ENCODE results near the gene CDH4. TPM values are rescaled to one million over a fixed set of nuclear protein-coding genes. Genes with fewer than 3 reads are reported as not detected.

The CDH4 gene
- total RNA-seq, 1 donor from 2014 or later = 3.2 TPM

- Mint-ChIP-seq H3K27me3 (ENCODE audit: low read depth, unreplicated experiment) (peaks cover 39% of the 10 kb centered on the region), H3K36me3 (ENCODE audit: low read depth, unreplicated experiment) (no peaks in the 10 kb centered on the region), H3K4me3 (ENCODE audit: unreplicated experiment) (no peak overlapping the region), H3K27ac (ENCODE audit: unreplicated experiment) (peak overlapping the region; percentile 26), H3K4me1 (ENCODE audit: low read depth, unreplicated experiment) (peaks cover 8% of the 10 kb centered on the region), H3K9me3 (ENCODE audit: unreplicated experiment) (no peaks in the 10 kb centered on the region)
- Histone ChIP-seq H3K4me2 (ENCODE audit: low read length) (no peak overlapping the region), H3K27me3 (ENCODE audit: insufficient read depth, low read length) (no peaks in the 10 kb centered on the region), H3K4me3 (ENCODE audit: insufficient read depth, low read depth, low read length) (no peak overlapping the region), H3K4me1 (ENCODE audit: insufficient read depth, low read length) (no peaks in the 10 kb centered on the region), H3K9ac (ENCODE audit: low read length) (no peak overlapping the region), H2AFZ (ENCODE audit: low read depth, low read length) (no peak overlapping the region), H3K27ac (ENCODE audit: low read depth, low read length) (no peak overlapping the region), H4K20me1 (ENCODE audit: insufficient read depth, low read length) (no peaks in the 10 kb centered on the region), H3K9me3 (ENCODE audit: insufficient read depth, low read depth, low read length) (no peaks in the 10 kb centered on the region), H3K79me2 (ENCODE audit: insufficient read depth, low read length) (no peaks in the 10 kb centered on the region), H3K36me3 (ENCODE audit: insufficient read depth, low read length) (no peaks in the 10 kb centered on the region)
- DNase-seq (ENCODE audit: low read depth) (no peak), FAIRE-seq (no peak)
- TF ChIP-seq CTCF (IDR thresholded peaks at IDR 0.05; ENCODE audit: insufficient read depth, low read depth, low read length) = no peak
- TF ChIP-seq EZH2 (IDR thresholded peaks at IDR 0.05; ENCODE audit: insufficient read depth, low read length) = no peak
These were observed 630.9 kb downstream of the CDH4 start for GRCh38 chr20:61882716-61883615.

GRCh38 chr20:61883857-61884393 is 631.9 kb downstream of the CDH4 start:
- H3K4me1 ChIP-seq (ENCODE audit: insufficient read depth, low read length) = no peaks in the 10 kb centered on the region
- TF ChIP-seq CTCF (IDR thresholded peaks at IDR 0.05; ENCODE audit: insufficient read depth, low read depth, low read length) (no peak), EZH2 (IDR thresholded peaks at IDR 0.05; ENCODE audit: insufficient read depth, low read length) (no peak)
- no peak overlapping the region for H2AFZ ChIP-seq (ENCODE audit: low read depth, low read length)
- H3K36me3 Mint-ChIP-seq (ENCODE audit: low read depth, unreplicated experiment) = no peaks in the 10 kb centered on the region
- H3K27ac ChIP-seq (ENCODE audit: low read depth, low read length) = no peak overlapping the region
- DNase-seq (ENCODE audit: low read depth) (no peak), FAIRE-seq (no peak)
- H3K79me2 ChIP-seq (ENCODE audit: insufficient read depth, low read length) = no peaks in the 10 kb centered on the region
- H3K27me3 ChIP-seq (ENCODE audit: insufficient read depth, low read length) = no peaks in the 10 kb centered on the region
- no peak overlapping the region for H3K9ac ChIP-seq (ENCODE audit: low read length)
- peaks cover 8% of the 10 kb centered on the region for H3K4me1 Mint-ChIP-seq (ENCODE audit: low read depth, unreplicated experiment)
- no peak overlapping the region for H3K27ac Mint-ChIP-seq (ENCODE audit: unreplicated experiment)
- H3K4me3 ChIP-seq (ENCODE audit: insufficient read depth, low read depth, low read length) = no peak overlapping the region
- no peaks in the 10 kb centered on the region for H4K20me1 ChIP-seq (ENCODE audit: insufficient read depth, low read length)
- H3K4me3 Mint-ChIP-seq (ENCODE audit: unreplicated experiment) = no peak overlapping the region
- H3K36me3 ChIP-seq (ENCODE audit: insufficient read depth, low read length) = no peaks in the 10 kb centered on the region
- H3K27me3 Mint-ChIP-seq (ENCODE audit: low read depth, unreplicated experiment) = peaks cover 39% of the 10 kb centered on the region
- H3K9me3 Mint-ChIP-seq (ENCODE audit: unreplicated experiment) = no peaks in the 10 kb centered on the region
- H3K9me3 ChIP-seq (ENCODE audit: insufficient read depth, low read depth, low read length) = no peaks in the 10 kb centered on the region
- H3K4me2 ChIP-seq (ENCODE audit: low read length) = no peak overlapping the region

Data from astrocyte (in vitro differentiated cells and primary cell).